A549 treated with GW870086 at 1 μM for 4 hours (cell line): ENCODE measurements around the gene PDZD2. TPM values are rescaled to one million over a fixed set of nuclear protein-coding genes. Genes with fewer than 3 reads are reported as not detected.

ENCODE experiments used
- total RNA-seq: library from RNA; stranded (reverse); fragments of 200-300 nt; extraction: Qiagen RNA extraction; gene quantifications from 5 replicates; pipeline ENCODE4 v1.2.3, GENCODE V29; 2022; ENCODE audit warnings: low read depth

Gene PDZD2
- 0.10 to 0.79 TPM (median 0.38 TPM) in 5 replicates for total RNA-seq

DNA sequence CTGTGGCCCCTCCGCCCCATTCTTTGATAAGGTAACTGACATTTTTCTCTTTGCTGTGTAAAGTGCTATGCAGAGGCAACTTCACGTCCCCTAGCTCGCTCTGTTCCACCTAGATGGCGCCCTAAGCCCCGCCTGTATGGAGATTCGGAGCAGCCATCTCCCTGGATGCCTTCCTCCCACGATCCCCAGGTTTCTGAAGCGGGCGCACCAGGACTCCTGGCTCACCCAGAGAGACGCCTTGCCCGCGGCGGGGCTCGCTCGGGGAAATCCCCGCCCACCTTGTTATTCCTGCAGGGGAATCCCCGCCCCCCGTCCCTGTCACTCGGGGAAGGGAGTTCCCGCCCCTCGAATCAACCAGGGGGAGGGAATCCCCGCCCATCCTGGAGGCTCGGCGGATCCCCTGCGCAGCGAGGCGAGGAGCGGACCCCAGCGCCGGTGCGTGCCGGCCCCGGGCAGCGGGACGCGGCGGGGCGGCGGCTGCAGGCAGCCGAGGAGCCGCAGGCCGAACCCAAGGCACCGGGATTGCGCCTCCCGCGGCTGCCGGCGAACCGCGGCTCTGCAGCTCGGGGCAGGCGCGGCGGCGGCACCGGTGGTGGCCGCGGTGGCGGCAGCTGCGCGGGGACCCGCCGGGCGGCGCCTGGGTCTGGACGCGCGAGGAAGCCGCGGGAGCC, at the start of gene PDZD2:
PDZD2 (plus strand) TSS at position 384 of the 671 bp plus-strand sequence.

Other genes with a start within 250 kb of the PDZD2 start
- gene DROSHA, start 107.0 kb upstream of the PDZD2 start, total RNA-seq = 35.3 to 46.2 TPM (median 40.5 TPM) in 5 replicates
- gene C5orf22, start 106.8 kb upstream of the PDZD2 start, total RNA-seq = 10.3 to 14.8 TPM (median 12.5 TPM) in 5 replicates